ENCODE data around the gene ADD3.

ADD3 gene

GRCh38 chr10:110074298-110074697, 66.5 kb downstream of the ADD3 start:
- FAIRE-seq: no peak

GRCh38 chr10:110074758-110075671, 67.2 kb downstream of the ADD3 start:
- FAIRE-seq: no peak

- no peak for FAIRE-seq
Observed at GRCh38 chr10:110075686-110076085, 67.9 kb downstream of the ADD3 start.

- no peak for FAIRE-seq
Observed at GRCh38 chr10:110076559-110077318, 69.0 kb downstream of the ADD3 start.

- no peak for FAIRE-seq
Observed at GRCh38 chr10:110077436-110078130, 69.8 kb downstream of the ADD3 start.

GRCh38 chr10:110078317-110078716, 70.5 kb downstream of the ADD3 start:
- no peak for FAIRE-seq

GRCh38 chr10:110081911-110082310, 74.1 kb downstream of the ADD3 start:
- FAIRE-seq: no peak

- FAIRE-seq: no peak
Observed at GRCh38 chr10:110083884-110084283, 76.1 kb downstream of the ADD3 start.

- FAIRE-seq: no peak
Observed at GRCh38 chr10:110087682-110088081, 79.9 kb downstream of the ADD3 start.

GRCh38 chr10:110088367-110089104, 80.8 kb downstream of the ADD3 start:
- no peak for FAIRE-seq

GRCh38 chr10:110091830-110092229, 84.0 kb downstream of the ADD3 start:
- no peak for FAIRE-seq

- no peak for FAIRE-seq
Observed at GRCh38 chr10:110093722-110094121, 85.9 kb downstream of the ADD3 start.

- FAIRE-seq: no peak
Observed at GRCh38 chr10:110094786-110095185, 87.0 kb downstream of the ADD3 start.

GRCh38 chr10:110101464-110102144, 93.8 kb downstream of the ADD3 start:
- FAIRE-seq: no peak

- FAIRE-seq: no peak
Observed at GRCh38 chr10:110103921-110104461, 96.2 kb downstream of the ADD3 start.

- no peak for FAIRE-seq
Observed at GRCh38 chr10:110105873-110106272, 98.1 kb downstream of the ADD3 start.

GRCh38 chr10:110107430-110107829, 99.6 kb downstream of the ADD3 start:
- FAIRE-seq: no peak

- FAIRE-seq: no peak
Observed at GRCh38 chr10:110107887-110108286, 100.1 kb downstream of the ADD3 start.

GRCh38 chr10:110109511-110109910, 101.7 kb downstream of the ADD3 start:
- peak; percentile 56 for FAIRE-seq

- FAIRE-seq: no peak
Observed at GRCh38 chr10:110110338-110110737, 102.6 kb downstream of the ADD3 start.

- FAIRE-seq: no peak
Observed at GRCh38 chr10:110113670-110114337, 106.0 kb downstream of the ADD3 start.

Measured in A204.1 (cell line).